Endothelial cell of umbilical vein (primary cell): ENCODE measurements around the gene APOC3. TPM values are rescaled to one million over a fixed set of nuclear protein-coding genes. Genes with fewer than 3 reads are reported as not detected.

Source experiments
- BruUV-seq: library from RNA; stranded (reverse); fragments of 400-500 nt; replicated peaks from 2 replicates; lab custom pipeline; 2021; lab: Mats Ljungman, UMichigan
- CTCF ChIA-PET: fragments of 300-600, 350-600 bp; sonication (Branson Sonifier 250); formaldehyde crosslinking; loops from one replicate; lab custom pipeline; 2021; ENCODE audit warnings: antibody characterized with exemption, inconsistent platforms; lab: Charles Lee
- POLR2A ChIA-PET: fragments of 300-600, 350-600 bp; sonication (Branson Sonifier 250); formaldehyde crosslinking; loops from one replicate; lab custom pipeline; 2021; ENCODE audit warnings: antibody characterized with exemption, inconsistent platforms; lab: Charles Lee
- DNase-seq: peaks from one replicate; pipeline ENCODE4 v3.0.0-alpha.2; 2011; ENCODE audit warnings: low read depth, low spot score
- FAIRE-seq: peaks from 2 replicates; lab custom pipeline; 2011; peaks lifted over from hg19 to GRCh38; lab: Jason Lieb, UNC
- H2AFZ ChIP-seq: 2 replicates; pipeline ENCODE4 v1.6.0; 2012; ENCODE audit warnings: low read depth, low read length, control low read depth, inconsistent platforms
- H3K27ac ChIP-seq: 2 replicates; pipeline ENCODE4 v1.5.1; 2011; ENCODE audit warnings: low read depth, mild to moderate bottlenecking, control low read depth, low read length, moderate library complexity; ENCODE audit not compliant: insufficient read depth
- H3K27me3 ChIP-seq, 2 experiments: 2 replicates each; pipeline versions ENCODE4 v1.6.0 to v1.6.1; 2011; ENCODE audit warnings: low read length in 2 of 2, mixed read lengths in 1 of 2; ENCODE audit not compliant: control insufficient read depth in 2 of 2, insufficient read depth in 2 of 2
- H3K36me3 ChIP-seq, 2 experiments: 2 replicates in 1 of 2; 3 replicates in 1 of 2; pipeline ENCODE4 v1.5.1; 2011; ENCODE audit warnings: low read length in 2 of 2, mild to moderate bottlenecking in 1 of 2, moderate library complexity in 1 of 2; ENCODE audit not compliant: control insufficient read depth in 2 of 2, insufficient read depth in 2 of 2; ENCODE audit errors: extremely low read depth in 1 of 2
- H3K4me1 ChIP-seq: 3 replicates; pipeline ENCODE4 v1.5.1; 2011; ENCODE audit warnings: mild to moderate bottlenecking, low read length; ENCODE audit not compliant: control insufficient read depth, insufficient read depth; ENCODE audit errors: extremely low read depth
- H3K4me2 ChIP-seq: 2 replicates; pipeline ENCODE4 v1.6.1; 2011; ENCODE audit warnings: low read length, control low read depth, mixed read lengths; ENCODE audit not compliant: insufficient read depth
- H3K4me3 ChIP-seq, 3 experiments: fragments of 200-600 bp in 1 of 3; sonication (generic), shearing (Covaris generic) in 1 of 3; replicated peaks in 1 of 3; 2 replicates each; pipeline ENCODE4 v1.5.1; 2011 to 2016; ENCODE audit warnings: control low read depth in 3 of 3, low read length in 3 of 3, mild to moderate bottlenecking in 2 of 3, inconsistent platforms in 1 of 3, low read depth in 1 of 3, moderate library complexity in 1 of 3; ENCODE audit not compliant: insufficient read depth in 1 of 3
- H3K79me2 ChIP-seq: 2 replicates; pipeline ENCODE4 v1.6.0; 2012; ENCODE audit warnings: low read length, inconsistent platforms; ENCODE audit not compliant: control insufficient read depth, insufficient read depth
- H3K9ac ChIP-seq: replicated peaks from 2 replicates; pipeline ENCODE3; 2011; ENCODE audit warnings: low read length, control low read depth; ENCODE audit not compliant: insufficient read depth; ENCODE audit errors: extremely low read depth
- H3K9me1 ChIP-seq: replicated peaks from 3 replicates; pipeline ENCODE4 v1.6.0; 2011; ENCODE audit warnings: mild to moderate bottlenecking, low read length; ENCODE audit not compliant: control insufficient read depth, insufficient read depth; ENCODE audit errors: extremely low read depth
- H3K9me3 ChIP-seq: replicated peaks from 2 replicates; pipeline ENCODE4 v1.5.1; 2012; ENCODE audit warnings: low read length, inconsistent platforms; ENCODE audit not compliant: control insufficient read depth, insufficient read depth
- H4K20me1 ChIP-seq: replicated peaks from 2 replicates; pipeline ENCODE3; 2011; ENCODE audit warnings: mild to moderate bottlenecking, low read length; ENCODE audit not compliant: control insufficient read depth, insufficient read depth; ENCODE audit errors: extremely low read depth
- CTCF ChIP-seq, 2 donors: IDR thresholded peaks; 1 replicate in 1 of 2; 2 replicates in 1 of 2; pipeline ENCODE4 v1.5.1; 2011; ENCODE audit warnings: low read length in 2 of 2, mild to moderate bottlenecking in 2 of 2, moderate library complexity in 2 of 2, control low read depth in 1 of 2, inconsistent platforms in 1 of 2, low read depth in 1 of 2; ENCODE audit not compliant: insufficient read depth in 1 of 2; ENCODE audit errors: extremely low read depth in 1 of 2
- EZH2 ChIP-seq: IDR thresholded peaks from 2 replicates; pipeline ENCODE4 v1.6.1; 2012; ENCODE audit warnings: borderline replicate concordance, low read depth, mild to moderate bottlenecking, moderate library complexity, low read length, inconsistent platforms; ENCODE audit not compliant: severe bottlenecking
- GATA2 ChIP-seq: IDR thresholded peaks from 2 replicates; pipeline ENCODE4 v1.7.0; 2011; ENCODE audit warnings: low read depth, mild to moderate bottlenecking, moderate library complexity, mixed read lengths, low read length; ENCODE audit not compliant: insufficient read length, insufficient read depth
- JUN ChIP-seq: IDR thresholded peaks from 2 replicates; pipeline ENCODE4 v1.6.1; 2011; ENCODE audit warnings: borderline replicate concordance, low read depth; ENCODE audit not compliant: insufficient read length, insufficient read depth
- MAX ChIP-seq: IDR thresholded peaks from 2 replicates; pipeline ENCODE4 v1.6.1; 2011; ENCODE audit not compliant: insufficient read depth, insufficient read length
- MYC ChIP-seq: IDR thresholded peaks from one replicate; pipeline ENCODE4 v1.6.1; 2011; ENCODE audit warnings: mild to moderate bottlenecking, low read depth, low read length
- POLR2A ChIP-seq: IDR thresholded peaks from 2 replicates; pipeline ENCODE4 v1.6.1; 2012; ENCODE audit warnings: low read depth, mild to moderate bottlenecking, control low read depth, low read length
- dilution Hi-C: fragments of 300-500 bp; cut with MboI; formaldehyde crosslinking; loops from one replicate; pipeline ENCODE4 v1.15.0; 2019; ENCODE audit warnings: low sequenced_read_pairs; ENCODE audit not compliant: extremely low pct_ligation_motif_present
- intact Hi-C: fragments of 100-400 bp; cut with micrococcal nuclease; formaldehyde crosslinking; loops from one replicate; pipeline ENCODE4 v1.10.0; 2022
- polyA plus RNA-seq, 4 experiments: library from polyadenylated mRNA; depleted of rRNA in 3 of 4; stranded (reverse) in 3 of 4; unstranded in 1 of 4; fragments of >200 nt; gene quantifications; 2 replicates each; pipeline versions ENCODE4 v1.2.1 to v1.2.3, GENCODE V29; 2011 to 2012; ENCODE audit warnings: missing spikeins in 1 of 4
- total RNA-seq: library from RNA; stranded (reverse); gene quantifications from 2 replicates; pipeline ENCODE4 v1.2.3, GENCODE V29; 2021

Gene APOC3
- total and polyA plus RNA-seq, 2 donors (not counting 3 experiments of a cell fraction or from before 2014, with no cell fraction given) = not detected

- no peak overlapping the region for H3K9ac ChIP-seq
- no peak overlapping the region for H3K4me3 ChIP-seq
- peak; percentile 65 for DNase-seq
These were observed 38.5 kb upstream of the APOC3 start for GRCh38 chr11:116791002-116791812.

More at GRCh38 chr11:116791002-116791812, 38.5 kb upstream of the APOC3 start:
- ChIA-PET CTCF (interaction anchor here (0.6 to 6.2 kb wide), 63 partner anchors 8 to 588 kb away, joined by 3 to 272 read pairs (median 4); partner anchors contain the start of genes APOA1, APOA4, APOC3 and PAFAH1B2), POLR2A (no interaction called here)
- intact Hi-C loops (loop anchor here (1.0 to 5.0 kb wide), 6 partner anchors 45 to 435 kb away; partner anchors contain the start of gene SIK3), dilution Hi-C loops (no loop called here)
- Histone ChIP-seq H4K20me1 (no peaks in the 10 kb centered on the region), H3K4me2 (no peak overlapping the region), H3K9me3 (no peaks in the 10 kb centered on the region), H3K27me3 (no peaks in the 10 kb centered on the region), H3K79me2 (peaks cover 15% of the 10 kb centered on the region), H3K36me3 (no peaks in the 10 kb centered on the region), H3K27ac (no peak overlapping the region), H2AFZ (peak overlapping the region; percentile 1), H3K4me1 (peaks cover 13% of the 10 kb centered on the region), H3K9me1 (no peaks in the 10 kb centered on the region)
- no TSS peak for BruUV-seq
- FAIRE-seq = peak; percentile 90
- TF ChIP-seq GATA2 (no peak), POLR2A (no peak), EZH2 (no peak), MAX (no peak), JUN (no peak), MYC (no peak), CTCF (IDR thresholded peaks at IDR 0.05; ENCODE audit: extremely low read depth in 1 of 2, insufficient read depth in 1 of 2, low read depth in 1 of 2, low read length in 2 of 2) (peak; percentile 93 to 94)
